CD14-positive monocyte (primary cell): ENCODE results near the gene SPOPL. TPM values are rescaled to one million over a fixed set of nuclear protein-coding genes. Genes with fewer than 3 reads are reported as not detected.
A peak's percentile ranks its signal among the peaks of the same experiment; 100 is the strongest.

Experiments used
- DNase-seq, 3 donors: peaks; one replicate each; pipeline ENCODE4 v3.0.0-alpha.2; 2011 to 2022
- H2AFZ ChIP-seq: 2 replicates; pipeline ENCODE4 v1.6.0; 2012; ENCODE audit warnings: mild to moderate bottlenecking, low read depth, low read length, inconsistent platforms; ENCODE audit not compliant: insufficient read depth, poor library complexity, severe bottlenecking
- H3K27ac ChIP-seq, 2 donors: 1 replicate in 1 of 2; 2 replicates in 1 of 2; pipeline ENCODE4 v1.5.1; 2012 to 2013; ENCODE audit warnings: low read length in 2 of 2, control low read depth in 1 of 2, inconsistent platforms in 1 of 2, low read depth in 1 of 2, mild to moderate bottlenecking in 1 of 2
- H3K27me3 ChIP-seq, 2 donors: one replicate each; pipeline versions ENCODE4 v1.6.0 to v1.6.1; 2011 to 2013; ENCODE audit warnings: low read length in 2 of 2; ENCODE audit not compliant: control insufficient read depth in 2 of 2, insufficient read depth in 2 of 2
- H3K36me3 ChIP-seq, 2 donors: replicated peaks in 1 of 2; 1 replicate in 1 of 2; 2 replicates in 1 of 2; pipeline versions ENCODE4 v1.5.1 to v1.6.1; 2012 to 2013; ENCODE audit warnings: low read length in 2 of 2, control low read depth in 1 of 2, inconsistent platforms in 1 of 2, mild to moderate bottlenecking in 1 of 2; ENCODE audit not compliant: insufficient read depth in 2 of 2, control insufficient read depth in 1 of 2
- H3K4me1 ChIP-seq, 2 donors: 1 replicate in 1 of 2; 2 replicates in 1 of 2; pipeline versions ENCODE4 v1.5.1 to v1.6.1; 2012 to 2013; ENCODE audit warnings: low read length in 2 of 2, control low read depth in 1 of 2, inconsistent platforms in 1 of 2, mild to moderate bottlenecking in 1 of 2, moderate library complexity in 1 of 2; ENCODE audit not compliant: insufficient read depth in 2 of 2, control insufficient read depth in 1 of 2
- H3K4me2 ChIP-seq: replicated peaks from 2 replicates; pipeline ENCODE3; 2012; ENCODE audit warnings: low read length, moderate library complexity, mild to moderate bottlenecking; ENCODE audit not compliant: poor library complexity, severe bottlenecking; ENCODE audit errors: extremely low read depth
- H3K4me3 ChIP-seq, 3 experiments: fragments of 200-600 bp in 1 of 3; sonication (generic) in 1 of 3; replicated peaks in 1 of 3; 1 replicate in 2 of 3; 2 replicates in 1 of 3; pipeline ENCODE4 v1.5.1; 2011 to 2013; ENCODE audit warnings: low read length in 3 of 3, mild to moderate bottlenecking in 3 of 3, control low read depth in 2 of 3, low read depth in 2 of 3, inconsistent platforms in 1 of 3, moderate library complexity in 1 of 3
- H3K79me2 ChIP-seq: 2 replicates; pipeline ENCODE4 v1.6.0; 2012; ENCODE audit warnings: mild to moderate bottlenecking, control low read depth, inconsistent platforms, low read length, moderate library complexity; ENCODE audit not compliant: insufficient read depth
- H3K9ac ChIP-seq: 2 replicates; pipeline ENCODE4 v1.6.0; 2017; ENCODE audit warnings: low read length, mild to moderate bottlenecking; ENCODE audit not compliant: insufficient read depth, poor library complexity, severe bottlenecking
- H3K9me3 ChIP-seq, 2 donors: replicated peaks in 1 of 2; 1 replicate in 1 of 2; 2 replicates in 1 of 2; pipeline versions ENCODE4 v1.5.1 to v1.6.1; 2012 to 2013; ENCODE audit warnings: low read length in 2 of 2, control low read depth in 1 of 2; ENCODE audit not compliant: control insufficient read depth in 1 of 2, insufficient read depth in 1 of 2
- H4K20me1 ChIP-seq: 2 replicates; pipeline ENCODE4 v1.6.0; 2012; ENCODE audit warnings: mild to moderate bottlenecking, low read length, control low read depth, moderate library complexity; ENCODE audit not compliant: insufficient read depth
- H3K27ac Mint-ChIP-seq, 7 donors: one replicate each; pipeline ENCODE4 v1.8.0; 2020; ENCODE audit warnings: mild to moderate bottlenecking in 7 of 7, mixed read lengths in 7 of 7, moderate library complexity in 6 of 7, inconsistent platforms in 2 of 7
- H3K27me3 Mint-ChIP-seq, 3 donors: one replicate each; pipeline ENCODE4 v1.8.0; 2021 to 2022; ENCODE audit warnings: low read depth in 3 of 3, mild to moderate bottlenecking in 3 of 3, mixed read lengths in 3 of 3, moderate library complexity in 3 of 3, inconsistent platforms in 1 of 3
- H3K36me3 Mint-ChIP-seq, 2 donors: one replicate each; pipeline ENCODE4 v1.8.0; 2020; ENCODE audit warnings: mixed read lengths in 2 of 2, inconsistent platforms in 1 of 2, mild to moderate bottlenecking in 1 of 2
- H3K4me1 Mint-ChIP-seq: one replicate; pipeline ENCODE4 v1.8.0; 2020; ENCODE audit warnings: mild to moderate bottlenecking, mixed read lengths
- H3K4me3 Mint-ChIP-seq, 2 donors: one replicate each; pipeline ENCODE4 v1.8.0; 2020; ENCODE audit warnings: mild to moderate bottlenecking in 2 of 2, mixed read lengths in 2 of 2, moderate library complexity in 1 of 2
- H3K9me3 Mint-ChIP-seq, 7 donors: one replicate each; pipeline ENCODE4 v1.8.0; 2020 to 2022; ENCODE audit warnings: mixed read lengths in 7 of 7, mild to moderate bottlenecking in 6 of 7, moderate library complexity in 6 of 7, inconsistent platforms in 2 of 7
- CTCF ChIP-seq: fragments of 200-600 bp; IDR thresholded peaks from one replicate; pipeline ENCODE4 v1.8.0; 2022; ENCODE audit warnings: antibody characterized with exemption, mild to moderate bottlenecking
- WGBS: methylation state at CpG from one replicate; pipeline ENCODE4 v1.1.5; 2013; ENCODE audit warnings: missing lambda C conversion rate; ENCODE audit not compliant: insufficient coverage; 5-methylcytosine and 5-hydroxymethylcytosine counted together
- intact Hi-C, 2 donors: fragments of 100-400 bp; cut with micrococcal nuclease; formaldehyde crosslinking; loops; one replicate each; pipeline versions ENCODE4 v1.15.0 to v1.15.1; 2023
- polyA plus RNA-seq, 3 donors: library from polyadenylated mRNA; depleted of rRNA in 1 of 3; unstranded in 2 of 3; stranded (reverse) in 1 of 3; fragments of 300-500 nt in 2 of 3; fragments of >200 nt in 1 of 3; fragmentation: Illumina TruSeq in 2 of 3; gene quantifications; 1 replicate in 2 of 3; 2 replicates in 1 of 3; pipeline ENCODE4 v1.2.3, GENCODE V29; 2012 to 2021

SPOPL gene
- polyA plus RNA-seq, 3 donors: 13.1 to 22.4 (median 18.1) TPM

DNA sequence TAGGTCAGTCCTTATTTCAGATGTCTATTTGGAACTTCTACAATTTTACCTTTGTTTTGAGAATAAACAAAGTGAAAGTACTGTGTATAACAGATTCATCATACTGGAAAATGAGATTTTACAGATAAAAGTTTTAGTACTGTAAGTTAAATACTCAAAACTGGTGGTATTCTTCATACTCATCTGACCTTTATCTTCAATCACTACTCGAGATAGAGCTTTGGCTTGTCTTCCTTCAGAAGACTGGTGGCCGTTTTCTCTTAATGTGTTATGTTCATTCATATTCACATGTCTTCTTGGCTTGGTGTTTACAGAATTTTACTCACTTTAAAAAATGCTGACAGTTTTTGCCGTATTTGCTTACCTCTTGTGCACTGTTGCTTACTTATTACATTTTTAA lies 2.1 kb downstream of the SPOPL start:
- H2AFZ ChIP-seq: no peak overlapping the region
- Mint-ChIP-seq H3K36me3 (peaks cover 3 to 11% of the 10 kb centered on the region in 2 donors), H3K4me1 (peaks cover 63% of the 10 kb centered on the region), H3K4me3 (peak overlapping the region; percentile 100), H3K27ac (peak overlapping the region; percentile 94 to 100 (median 98)), H3K9me3 (peaks cover 0 to 1% (median 0%) of the 10 kb centered on the region in 7 donors), H3K27me3 (peaks cover 0 to 2% (median 0%) of the 10 kb centered on the region in 3 donors)
- H3K27ac ChIP-seq: peak overlapping the region in 1 of 2 donors; percentile 88
- H3K27me3 ChIP-seq: no peaks in the 10 kb centered on the region
- intact Hi-C loops: loop anchor here (5.0 to 10.0 kb wide), 2 partner anchors 536 to 539 kb away; partner anchors contain the start of gene HNMT (in 1 of the 2)
- peaks cover 57 to 73% of the 10 kb centered on the region in 2 donors for H3K4me1 ChIP-seq
- H3K79me2 ChIP-seq: peaks cover 84% of the 10 kb centered on the region
- no peaks in the 10 kb centered on the region for H3K36me3 ChIP-seq
- no peaks in the 10 kb centered on the region for H3K9me3 ChIP-seq
- H3K4me2 ChIP-seq: peak overlapping the region; percentile 98
- H4K20me1 ChIP-seq: peaks cover 35% of the 10 kb centered on the region
- no peak for DNase-seq
- TF ChIP-seq CTCF: no peak
- H3K9ac ChIP-seq: no peak overlapping the region
- WGBS: no CpG with 5 or more reads among the region's 3 CpGs
- peak overlapping the region; percentile 94 to 98 (median 95) for H3K4me3 ChIP-seq

DNA sequence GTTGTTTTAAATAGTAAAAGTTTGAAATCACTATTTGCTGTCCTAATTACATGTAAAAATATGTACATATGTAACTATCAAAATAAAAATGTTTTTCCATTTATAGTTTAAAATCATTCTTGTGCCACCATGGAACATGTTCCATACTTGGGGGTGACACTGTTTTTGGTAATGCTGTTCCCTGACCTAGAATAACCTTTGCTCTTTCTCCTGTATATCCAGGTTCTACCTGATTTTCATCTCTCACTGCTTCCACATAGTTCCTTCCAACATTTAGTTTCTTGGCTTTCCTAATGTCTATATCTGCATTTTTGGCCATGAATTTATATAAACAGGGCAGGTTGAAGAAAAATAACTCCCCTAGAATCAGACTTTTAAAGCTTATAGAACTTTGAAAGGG lies 2.5 kb downstream of the SPOPL start:
- peak overlapping the region; percentile 98 for H3K4me2 ChIP-seq
- H3K9ac ChIP-seq: peak overlapping the region; percentile 45
- intact Hi-C loops: loop anchor here (5.0 to 10.0 kb wide), 2 partner anchors 537 to 539 kb away; partner anchors contain the start of gene HNMT (in 1 of the 2)

More for the DNA sequence above, 2.5 kb downstream of the SPOPL start:
- no peak for TF ChIP-seq CTCF
- H3K79me2 ChIP-seq: peaks cover 89% of the 10 kb centered on the region
- H3K27ac Mint-ChIP-seq: peak overlapping the region; percentile 88 to 100 (median 97)
- peaks cover 3 to 11% of the 10 kb centered on the region in 2 donors for H3K36me3 Mint-ChIP-seq
- H2AFZ ChIP-seq: no peak overlapping the region
- peak overlapping the region; percentile 24 to 88 for H3K27ac ChIP-seq
- peaks cover 40% of the 10 kb centered on the region for H4K20me1 ChIP-seq
- no peaks in the 10 kb centered on the region for H3K9me3 ChIP-seq
- no peak for DNase-seq
- H3K36me3 ChIP-seq: no peaks in the 10 kb centered on the region
- H3K4me3 Mint-ChIP-seq: peak overlapping the region; percentile 100
- peak overlapping the region; percentile 94 to 98 (median 95) for H3K4me3 ChIP-seq
- peaks cover 0 to 2% (median 0%) of the 10 kb centered on the region in 3 donors for H3K27me3 Mint-ChIP-seq
- H3K9me3 Mint-ChIP-seq: peaks cover 0 to 1% (median 0%) of the 10 kb centered on the region in 7 donors
- no peaks in the 10 kb centered on the region for H3K27me3 ChIP-seq
- peaks cover 57 to 69% of the 10 kb centered on the region in 2 donors for H3K4me1 ChIP-seq
- peaks cover 61% of the 10 kb centered on the region for H3K4me1 Mint-ChIP-seq
